Left kidney (tissue), 2 donors: Measurements from ENCODE around the gene SLC35D3. TPM values are rescaled to one million over a fixed set of nuclear protein-coding genes. Genes with fewer than 3 reads are reported as not detected.
"Not testable (repeated sequence)": the region's sequence is repeated elsewhere in the genome, so short reads cannot be mapped to it uniquely, and the experiment has no call there.

ENCODE experiments used
- DNase-seq: peaks from one replicate; pipeline ENCODE4 v3.0.0-alpha.2; 2013
- polyA plus RNA-seq: library from polyadenylated mRNA; unstranded; fragments of 120-200 nt; gene quantifications from one replicate; pipeline ENCODE4 v1.2.1, GENCODE V29; 2013; ENCODE audit not compliant: insufficient read length

SLC35D3 gene
- polyA plus RNA-seq, 1 donor: not detected

- DNase-seq: peak; percentile 60
These were observed 46.0 kb downstream of the SLC35D3 start for GRCh38 chr6:136967876-136968752.

- DNase-seq: no peak
These were observed 46.7 kb downstream of the SLC35D3 start for GRCh38 chr6:136968837-136969236.

- no peak for DNase-seq
These were observed 47.3 kb downstream of the SLC35D3 start for GRCh38 chr6:136969433-136969832.

GRCh38 chr6:136969930-136970329 is 47.8 kb downstream of the SLC35D3 start:
- DNase-seq: no peak

- no peak for DNase-seq
These were observed 49.5 kb downstream of the SLC35D3 start for GRCh38 chr6:136971609-136972008.

GRCh38 chr6:136973781-136974180 is 51.7 kb downstream of the SLC35D3 start:
- not testable (repeated sequence) for DNase-seq

Other genes starting within 250 kb of the SLC35D3 start
- 7.4 TPM for gene MAP3K5, start 129.8 kb upstream of the SLC35D3 start, polyA plus RNA-seq
- 12.0 TPM for gene PEX7, start 99.7 kb upstream of the SLC35D3 start, polyA plus RNA-seq
- gene IL20RA, start 122.7 kb downstream of the SLC35D3 start, polyA plus RNA-seq: 2.1 TPM